RCC 7860 (cell line): ENCODE measurements around the gene ZBTB37.
"Not testable (repeated sequence)": the region's sequence is repeated elsewhere in the genome, so short reads cannot be mapped to it uniquely, and the experiment has no call there.

Experiments
- DNase-seq: peaks from one replicate; pipeline ENCODE4 v3.0.0-alpha.2; 2015; ENCODE audit warnings: low spot score
- FAIRE-seq: peaks from 2 replicates; lab custom pipeline; 2012; peaks lifted over from hg19 to GRCh38; lab: Jason Lieb, UNC

ZBTB37 gene

GRCh38 chr1:173868266-173869020 lies at the start of gene ZBTB37:
Gene ZBTB37 (plus strand): TSS chr1:173868380. CDS start chr1:173870226, 1,846 bp downstream.
- DNase-seq = peak; percentile 63
- no peak for FAIRE-seq

GRCh38 chr1:173818459-173818858 lies 49.7 kb upstream of the ZBTB37 start:
- FAIRE-seq = no peak
- DNase-seq = no peak

GRCh38 chr1:173821680-173822079 lies 46.5 kb upstream of the ZBTB37 start:
- FAIRE-seq (no peak), DNase-seq (no peak)

GRCh38 chr1:173823781-173824314 lies 44.3 kb upstream of the ZBTB37 start:
- FAIRE-seq = no peak
- no peak for DNase-seq

DNA sequence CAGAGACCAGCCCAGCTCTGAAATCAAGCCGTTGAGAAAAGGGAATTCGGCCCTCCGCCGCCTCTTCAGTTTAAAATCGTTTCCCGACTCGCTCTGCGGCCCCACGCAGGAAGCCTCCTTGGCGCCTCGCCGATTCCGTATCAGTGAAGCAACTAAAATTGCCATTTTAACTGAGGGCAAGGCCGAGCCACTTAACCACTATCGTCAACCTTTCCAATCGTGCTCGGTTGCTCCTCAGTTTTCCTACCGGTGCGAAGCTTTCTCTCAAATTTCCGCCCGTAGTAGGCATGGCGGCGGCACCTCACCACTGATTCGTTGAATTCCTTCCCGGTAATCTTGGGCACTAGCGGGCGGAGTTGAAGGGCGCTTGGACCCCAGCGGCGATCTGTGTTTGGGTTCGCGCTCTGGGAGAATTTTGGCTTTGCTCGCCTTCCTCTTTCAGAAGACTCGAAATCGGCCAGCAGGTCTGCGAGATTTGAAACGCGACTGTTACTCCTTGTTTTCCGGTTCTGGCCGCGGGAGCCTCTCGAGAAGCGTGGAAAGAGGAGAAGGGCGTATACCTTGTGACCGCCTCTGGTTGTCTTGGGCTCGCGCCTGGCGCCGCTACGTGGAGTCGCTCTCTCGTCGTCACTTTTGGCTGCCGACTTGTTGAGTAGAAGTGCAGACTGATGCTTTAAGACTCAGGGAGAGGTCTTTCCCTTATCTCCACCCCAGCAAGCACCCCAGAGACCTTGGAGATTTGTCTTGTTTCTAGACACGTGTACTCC lies 43.7 kb upstream of the ZBTB37 start, which contains the start of the genes CENPL and DARS2:
Gene CENPL (minus strand): TSS at position 569 of the 767 bp plus-strand sequence. CDS start 13,584 bp downstream, outside the sequence.
Gene DARS2 (plus strand): TSS at position 359 of the 767 bp plus-strand sequence. CDS start 557 bp downstream, outside the sequence.
- FAIRE-seq = peak; percentile 83
- peak; percentile 89 for DNase-seq

DNA sequence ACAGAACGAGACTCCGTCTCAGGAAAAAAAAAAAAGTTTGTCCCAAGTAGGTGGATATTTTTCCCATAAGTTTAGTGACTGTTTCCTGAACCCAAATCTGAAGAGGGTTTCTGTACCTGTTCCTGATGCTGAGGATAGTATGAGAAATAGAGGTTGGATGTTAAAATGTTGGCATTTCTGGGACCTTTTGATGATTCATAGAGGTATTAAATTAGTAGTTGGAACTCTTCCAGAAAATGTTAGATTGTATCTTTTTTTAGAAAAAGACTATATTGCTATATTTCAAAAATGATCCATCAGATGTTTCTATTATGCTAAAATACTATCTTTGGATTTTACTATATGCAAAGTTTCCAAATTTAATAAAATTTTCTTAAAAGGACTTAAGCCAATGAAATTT lies 40.6 kb upstream of the ZBTB37 start:
- DNase-seq = no peak
- no peak for FAIRE-seq

- no peak for FAIRE-seq
- no peak for DNase-seq
These were observed 35.4 kb upstream of the ZBTB37 start for GRCh38 chr1:173832748-173833147.

GRCh38 chr1:173852105-173852504 lies 16.1 kb upstream of the ZBTB37 start:
- FAIRE-seq (no peak), DNase-seq (no peak)

- DNase-seq (no peak), FAIRE-seq (no peak)
These were observed 15.1 kb upstream of the ZBTB37 start for GRCh38 chr1:173853074-173853473.

DNA sequence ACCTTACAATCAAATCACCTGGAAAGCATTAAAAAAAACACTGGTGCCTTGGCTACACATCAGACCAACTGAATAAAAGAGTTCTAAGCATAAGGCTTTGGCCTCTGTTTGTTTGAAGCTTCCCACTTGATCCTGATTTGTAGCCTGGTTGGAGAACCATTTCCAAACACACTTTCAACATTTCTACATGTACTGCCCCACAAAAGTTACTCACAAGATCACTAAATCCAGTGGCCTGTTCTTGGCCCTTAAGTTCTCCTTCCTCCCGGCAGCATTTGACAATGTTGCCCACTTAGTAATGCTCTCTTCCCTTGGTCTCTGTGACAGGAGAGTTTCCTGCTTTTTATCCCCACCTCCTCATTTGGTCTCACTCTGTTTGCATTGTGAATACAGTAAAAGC lies 12.2 kb upstream of the ZBTB37 start:
- DNase-seq = no peak
- no peak for FAIRE-seq

DNA sequence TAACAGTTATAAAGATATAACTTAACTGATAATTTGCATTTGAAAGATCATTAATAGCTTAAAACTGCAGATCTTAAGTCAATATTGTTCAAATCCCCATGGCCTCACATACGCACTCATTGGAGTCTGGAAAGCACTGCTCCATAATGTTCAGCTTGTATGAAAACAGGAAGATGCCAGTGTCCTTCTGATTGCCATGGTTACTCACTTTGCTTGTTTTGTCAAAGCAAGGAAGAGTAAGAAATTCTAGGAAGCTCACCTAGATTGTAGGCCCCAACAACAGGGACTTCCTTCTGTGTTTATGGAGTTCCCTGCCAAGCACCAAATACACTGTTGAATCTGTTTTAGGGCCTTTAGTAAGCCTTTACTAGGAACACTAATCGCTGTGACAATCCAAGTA lies 11.3 kb upstream of the ZBTB37 start:
- FAIRE-seq (no peak), DNase-seq (no peak)

- DNase-seq = no peak
- FAIRE-seq = no peak
These were observed 10.7 kb upstream of the ZBTB37 start for GRCh38 chr1:173857363-173857917.

DNA sequence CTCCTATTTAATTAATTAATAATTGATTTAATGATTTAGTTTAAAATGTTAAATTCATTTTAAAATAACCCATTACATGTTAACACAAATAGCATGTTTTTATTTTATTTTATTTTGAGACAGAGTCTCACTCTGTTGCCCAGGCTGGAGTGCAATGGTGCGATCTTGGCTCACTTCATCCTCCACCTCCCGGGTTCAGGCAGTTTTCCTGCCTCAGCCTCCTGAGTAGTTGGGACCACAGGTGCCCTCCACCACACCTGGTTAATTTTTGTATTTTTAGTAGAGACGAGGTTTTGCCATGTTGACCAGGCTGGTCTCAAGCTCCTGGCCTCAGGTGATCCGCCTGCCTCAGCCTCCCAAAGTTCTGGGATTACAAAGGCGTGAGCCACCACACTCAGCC lies 8.6 kb upstream of the ZBTB37 start:
- FAIRE-seq, DNase-seq: not testable (repeated sequence)

- FAIRE-seq (no peak), DNase-seq (no peak)
These were observed 8.1 kb upstream of the ZBTB37 start for GRCh38 chr1:173860065-173860464.

DNA sequence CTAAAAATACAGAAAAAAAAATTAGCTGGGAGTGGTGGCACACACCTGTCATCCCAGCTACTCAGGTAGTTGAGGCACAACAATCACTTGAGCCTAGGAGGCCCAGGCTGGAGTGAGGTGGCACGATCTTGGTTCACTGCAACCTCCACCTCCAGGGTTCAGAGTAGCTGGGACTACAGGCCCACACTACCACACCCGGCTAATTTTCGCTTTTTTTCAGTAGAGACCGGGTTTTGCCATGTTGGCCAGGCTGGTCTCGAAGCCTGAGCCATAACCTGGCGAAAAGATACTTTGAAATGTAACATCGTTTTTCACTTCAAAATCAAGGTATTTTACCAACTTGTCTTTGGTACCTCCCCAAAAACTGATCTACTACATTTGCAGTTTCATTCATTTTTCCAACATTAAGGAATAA lies 6.4 kb upstream of the ZBTB37 start:
- FAIRE-seq (no peak), DNase-seq (peak; percentile 41)

- FAIRE-seq = not testable (repeated sequence)
These were observed 5.9 kb upstream of the ZBTB37 start for GRCh38 chr1:173862146-173862768.

DNA sequence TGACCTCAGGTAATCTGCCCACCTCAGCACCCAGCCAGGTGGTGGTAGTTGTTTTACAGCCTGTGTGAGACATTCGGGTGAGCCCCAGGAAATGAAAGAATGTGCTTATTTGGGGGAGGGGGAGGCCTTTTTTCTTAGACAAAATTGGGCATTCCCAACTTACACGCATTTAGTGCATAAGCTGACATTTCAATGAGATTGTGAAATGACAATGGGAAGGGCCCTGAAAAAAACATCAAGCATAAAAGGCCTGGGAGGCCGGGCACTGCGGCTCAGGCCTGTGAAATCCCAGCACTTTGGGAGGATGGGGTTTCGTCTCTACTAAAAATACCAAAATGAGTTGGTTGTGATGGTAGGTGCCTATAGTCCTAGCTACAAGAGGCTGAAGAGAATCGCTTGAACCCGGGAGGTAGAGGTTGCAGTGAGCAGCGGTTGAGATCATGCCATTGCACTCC lies 5.4 kb upstream of the ZBTB37 start:
- no peak for DNase-seq
- no peak for FAIRE-seq

More at GRCh38 chr1:173862146-173862768, 5.9 kb upstream of the ZBTB37 start:
- not testable (repeated sequence) for DNase-seq

- FAIRE-seq = no peak
- no peak for DNase-seq
These were observed 4.7 kb upstream of the ZBTB37 start for GRCh38 chr1:173863224-173864161.

DNA sequence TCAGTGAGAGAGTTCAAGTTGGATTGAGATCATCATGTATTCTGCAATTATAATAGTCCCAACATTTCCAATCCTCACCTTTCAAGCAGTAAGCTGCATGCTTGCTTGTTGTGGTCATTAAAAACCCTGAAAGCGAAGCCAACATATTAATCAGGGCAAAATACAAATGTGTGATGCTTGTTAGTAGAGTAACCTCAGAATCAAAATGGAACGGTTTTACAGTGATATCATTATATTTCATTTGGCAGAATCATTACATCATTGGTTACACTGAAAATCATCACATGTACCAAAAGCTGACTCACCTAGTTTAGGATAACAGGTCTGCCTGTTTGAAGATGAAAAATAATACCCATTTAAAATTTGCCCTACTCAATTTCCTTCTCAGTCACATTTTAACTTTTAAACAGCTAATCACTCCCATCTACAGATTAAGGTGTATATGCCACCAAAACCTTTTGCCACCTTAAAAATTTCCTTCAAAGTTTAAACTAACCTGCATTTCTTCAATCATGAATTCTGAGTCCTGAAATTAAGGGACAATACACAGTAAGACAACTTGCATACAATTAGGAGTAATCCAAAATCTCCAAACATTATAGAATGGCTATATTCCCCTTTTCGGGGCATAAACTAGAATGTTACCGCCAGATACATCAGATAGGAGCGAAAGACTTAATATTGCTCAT lies 3.9 kb upstream of the ZBTB37 start:
- no peak for FAIRE-seq

More for the DNA sequence above, 3.9 kb upstream of the ZBTB37 start:
- no peak for DNase-seq
